K562 (cell line): ENCODE measurements around the gene CBX4. TPM values are rescaled to one million over a fixed set of nuclear protein-coding genes. Genes with fewer than 3 reads are reported as not detected.

Experiments
- ATAC-seq: fragments of 200-7000 bp; cut with Tn5 transposase; 3 replicates; pipeline ENCODE4 v1.9.1; 2020; ENCODE audit warnings: moderate library complexity
- BruUV-seq: library from RNA; stranded (reverse); fragments of 400-500 nt; replicated peaks from 2 replicates; lab custom pipeline; 2021; lab: Mats Ljungman, UMichigan
- CTCF ChIA-PET: fragments of 300-600 bp; formaldehyde crosslinking; extraction: SDS; loops from one replicate; lab custom pipeline; 2021; ENCODE audit warnings: low intra/inter-chr PET ratio; lab: Yijun Ruan, JAX
- POLR2A ChIA-PET: fragments of 300-600, 350-650 bp; sonication (Branson Sonifier 250); formaldehyde crosslinking; extraction: SDS; loops from one replicate; lab custom pipeline; 2021; ENCODE audit warnings: antibody characterized with exemption, inconsistent platforms; lab: Yijun Ruan, JAX
- DNase-seq, 4 experiments: peaks; one replicate each; pipeline versions ENCODE4 v3.0.0 to v3.0.0-alpha.2; 2011 to 2018; ENCODE audit warnings: low spot score in 3 of 4, mixed read lengths in 3 of 4; ENCODE audit errors: extremely low read depth in 1 of 4
- FAIRE-seq: peaks from 2 replicates; lab custom pipeline; 2011; peaks lifted over from hg19 to GRCh38; lab: Jason Lieb, UNC
- H2AFZ ChIP-seq: 2 replicates; pipeline ENCODE4 v1.6.0; 2011; ENCODE audit warnings: low read depth, low read length, control low read depth, inconsistent platforms
- H3K27ac ChIP-seq: fragments of 200-600 bp; 3 replicates; pipeline ENCODE4 v1.8.0; 2011; ENCODE audit warnings: low read depth, mild to moderate bottlenecking, control low read depth, inconsistent platforms, low read length, moderate library complexity, mixed read lengths; ENCODE audit errors: extremely low read depth
- H3K27me3 ChIP-seq, 2 experiments: fragments of 300-600 bp in 1 of 2; 2 replicates in 1 of 2; 3 replicates in 1 of 2; pipeline versions ENCODE4 v1.6.0 to v1.8.0; 2011; ENCODE audit warnings: inconsistent platforms in 2 of 2, low read length in 2 of 2, mild to moderate bottlenecking in 1 of 2, mixed read lengths in 1 of 2, moderate library complexity in 1 of 2; ENCODE audit not compliant: control insufficient read depth in 2 of 2, insufficient read depth in 2 of 2
- H3K36me3 ChIP-seq: fragments of 300-600 bp; 3 replicates; pipeline ENCODE4 v1.8.0; 2011; ENCODE audit warnings: mild to moderate bottlenecking, low read length, inconsistent platforms; ENCODE audit not compliant: control insufficient read depth, insufficient read depth
- H3K4me1 ChIP-seq, 2 experiments: fragments of 200-600 bp in 1 of 2; replicated peaks in 1 of 2; 2 replicates in 1 of 2; 3 replicates in 1 of 2; pipeline versions ENCODE4 v1.5.1 to v1.8.0; 2011; ENCODE audit warnings: inconsistent platforms in 2 of 2, low read length in 2 of 2, mild to moderate bottlenecking in 1 of 2, mixed read lengths in 1 of 2, moderate library complexity in 1 of 2; ENCODE audit not compliant: control insufficient read depth in 2 of 2, insufficient read depth in 2 of 2
- H3K4me2 ChIP-seq: 2 replicates; pipeline ENCODE4 v1.6.1; 2011; ENCODE audit warnings: low read length, control low read depth, inconsistent platforms, mixed read lengths; ENCODE audit not compliant: insufficient read depth
- H3K4me3 ChIP-seq: fragments of 200-600 bp; sonication (generic), shearing (Covaris generic); 2 replicates; pipeline ENCODE4 v1.5.1; 2016; ENCODE audit warnings: control low read depth, inconsistent platforms
- H3K79me2 ChIP-seq: fragments of 200-600 bp; 3 replicates; pipeline ENCODE4 v1.8.0; 2011; ENCODE audit warnings: low read length, inconsistent platforms; ENCODE audit not compliant: control insufficient read depth, insufficient read depth
- H3K9ac ChIP-seq, 2 experiments: 2 replicates each; pipeline versions ENCODE4 v1.6.0 to v1.6.1; 2011; ENCODE audit warnings: low read depth in 2 of 2, low read length in 2 of 2, control low read depth in 1 of 2, inconsistent platforms in 1 of 2, mild to moderate bottlenecking in 1 of 2, mixed read lengths in 1 of 2; ENCODE audit not compliant: insufficient read depth in 1 of 2
- H3K9me1 ChIP-seq: one replicate; pipeline ENCODE4 v1.6.0; 2011; ENCODE audit warnings: inconsistent platforms, mild to moderate bottlenecking, low read length, moderate library complexity; ENCODE audit not compliant: control insufficient read depth, insufficient read depth
- H3K9me3 ChIP-seq: replicated peaks from 2 replicates; pipeline ENCODE4 v1.5.1; 2011; ENCODE audit warnings: low read depth, low read length, inconsistent platforms; ENCODE audit not compliant: control insufficient read depth, insufficient read depth
- H4K20me1 ChIP-seq: replicated peaks from 2 replicates; pipeline ENCODE4 v1.6.1; 2011; ENCODE audit warnings: low read length, inconsistent platforms, mixed read lengths; ENCODE audit not compliant: control insufficient read depth, insufficient read depth
- E2F1 ChIP-seq: sonication (generic); formaldehyde crosslinking; IDR thresholded peaks from 2 replicates; pipeline ENCODE4 v1.8.1; 2023; ENCODE audit warnings: mild to moderate bottlenecking, missing genetic modification reagents, moderate library complexity
- NFIC ChIP-seq: fragments of 450-650 bp; IDR thresholded peaks from 2 replicates; pipeline ENCODE4 v1.6.1; 2017; ENCODE audit warnings: mild to moderate bottlenecking, inconsistent platforms
- WGBS: fragments of 100-300 bp; shearing (Covaris generic); methylation state at CpG from one replicate; pipeline ENCODE4 v1.1.6; 2016; ENCODE audit warnings: low coverage, mixed read lengths; ENCODE audit not compliant: insufficient coverage; ENCODE audit errors: missing lambda C conversion rate; 5-methylcytosine and 5-hydroxymethylcytosine counted together
- in situ Hi-C: fragments of 300-500 bp; cut with MboI; formaldehyde crosslinking; loops from 4 replicates; pipeline ENCODE4 v1.15.0; 2018; ENCODE audit warnings: inconsistent platforms, mixed read lengths
- intact Hi-C: fragments of 100-400 bp; cut with micrococcal nuclease; formaldehyde crosslinking; loops from 2 replicates; pipeline ENCODE4 v1.14.2; 2022
- polyA plus RNA-seq, 8 experiments: library from polyadenylated mRNA; depleted of rRNA in 4 of 8; stranded (reverse) in 5 of 8; unstranded in 3 of 8; fragments of >200 nt; fragmentation: Nextera tagmentation in 2 of 8; fragmentation: Illumina TruSeq in 1 of 8; extraction: Ambion mirVana in 2 of 8; extraction: Trizol in 1 of 8; gene quantifications; 2 replicates each; pipeline versions ENCODE4 v1.2.1 to v1.2.3, GENCODE V29; 2011 to 2014; ENCODE audit warnings: inconsistent platforms in 1 of 8, missing spikeins in 1 of 8
- total RNA-seq, 7 experiments: library from RNA; depleted of rRNA in 6 of 7; stranded (reverse); fragments of >200 nt in 6 of 7; fragmentation: Illumina TruSeq in 2 of 7; extraction: Trizol in 2 of 7; gene quantifications; 2 replicates each; pipeline versions ENCODE4 v1.2.1 to v1.2.3, GENCODE V29; 2011 to 2021; ENCODE audit warnings: low replicate concordance in 1 of 7

The CBX4 gene
- total and polyA plus RNA-seq, 9 of the 15 experiments (the other 6 are each of a cell fraction or from before 2014, with no cell fraction given), result 0.98 to 50.5 (median 10.0) TPM

- POLR2A ChIA-PET, result interaction anchor here (1.5 kb wide), 1 partner anchor 13 kb away, joined by 3 read pairs; no protein-coding TSS in a partner anchor
- DNase-seq, result no peak
- H4K20me1 ChIP-seq, result no peaks in the 10 kb centered on the region
- TF ChIP-seq NFIC (peak; percentile 76), E2F1 (CRISPR knock-in tag) (no peak)
- no peaks in the 10 kb centered on the region for H3K9me3 ChIP-seq
- peak; percentile 35 for FAIRE-seq
- CTCF ChIA-PET, result interaction anchor here (0.7 kb wide), 1 partner anchor 62 kb away, joined by 6 read pairs; no protein-coding TSS in a partner anchor
- no peaks in the 10 kb centered on the region for H3K79me2 ChIP-seq
- H3K4me1 ChIP-seq, result peaks cover 9 to 17% of the 10 kb centered on the region in 2 experiments; a peak in 4 of 5 replicates
- H3K4me2 ChIP-seq, result no peak overlapping the region
- H3K9me1 ChIP-seq, result no peaks in the 10 kb centered on the region
- in situ Hi-C loops (no loop called here), intact Hi-C loops (loop anchor here (10.0 kb wide), 1 partner anchor 123 kb away; no protein-coding TSS in a partner anchor)
- no peak overlapping the region for H3K27ac ChIP-seq
- H3K9ac ChIP-seq, result no peak overlapping the region
- peaks cover 1 to 23% of the 10 kb centered on the region in 2 experiments; a peak in 3 of 5 replicates for H3K27me3 ChIP-seq
- H3K36me3 ChIP-seq, result no peaks in the 10 kb centered on the region
- no peak overlapping the region for H3K4me3 ChIP-seq
- BruUV-seq, result no TSS peak
- WGBS, result 55% methylated on average over 11 of the region's 11 CpGs
- ATAC-seq, result no peak
- peak overlapping the region; percentile 44; the same call in 1 of the 2 replicates for H2AFZ ChIP-seq
Measured at GRCh38 chr17:79851461-79851817, 12.2 kb upstream of the CBX4 start.
